Skin of body (tissue), 2 donors: ENCODE results near the gene CD164L2. TPM values are rescaled to one million over a fixed set of nuclear protein-coding genes. Genes with fewer than 3 reads are reported as not detected.
"Not testable (repeated sequence)": the region's sequence is repeated elsewhere in the genome, so short reads cannot be mapped to it uniquely, and the experiment has no call there.

Experiments
- DNase-seq: peaks from one replicate; lab custom pipeline; 2025; lab: John Stamatoyannopoulos, UW
- total RNA-seq: library from RNA; depleted of rRNA; stranded (reverse); fragments of >200 nt; gene quantifications from one replicate; pipeline ENCODE4 v1.2.3, GENCODE V29; 2014

Gene CD164L2
- total RNA-seq: 0.30 TPM

DNA sequence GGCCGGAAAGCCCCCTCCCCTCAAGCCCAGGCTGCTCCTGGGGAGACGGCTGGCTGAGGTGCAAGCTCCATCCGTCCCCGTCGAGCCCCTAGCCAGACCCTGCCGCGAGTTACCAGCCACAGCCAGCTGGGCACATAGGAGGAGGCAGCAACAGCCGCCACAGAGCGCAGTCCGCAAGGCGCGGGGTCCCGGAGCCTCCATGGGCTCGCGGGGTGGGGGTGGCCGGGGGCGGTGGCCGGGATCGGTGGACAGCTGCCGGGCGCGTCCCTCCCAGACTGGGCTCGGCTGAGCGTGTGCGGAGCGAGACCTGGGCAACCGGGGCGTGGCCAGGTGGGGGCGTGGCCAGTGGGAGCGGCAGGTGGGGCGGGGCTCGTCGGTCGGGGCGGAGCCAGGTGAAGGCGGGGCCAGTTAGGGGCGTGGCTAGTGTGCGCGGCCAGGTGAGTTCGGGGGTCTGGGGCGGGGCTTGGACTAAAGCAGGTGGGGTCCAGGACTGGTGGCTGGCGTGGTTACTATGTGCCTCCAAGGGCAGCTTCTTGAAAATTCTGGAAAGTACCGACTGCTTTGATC lies at the start of gene CD164L2:
Gene CD164L2 (minus strand): TSS at position 295 of the 567 bp plus-strand sequence. CDS start 94 bp downstream, at position 201.
- no peak for DNase-seq

DNA sequence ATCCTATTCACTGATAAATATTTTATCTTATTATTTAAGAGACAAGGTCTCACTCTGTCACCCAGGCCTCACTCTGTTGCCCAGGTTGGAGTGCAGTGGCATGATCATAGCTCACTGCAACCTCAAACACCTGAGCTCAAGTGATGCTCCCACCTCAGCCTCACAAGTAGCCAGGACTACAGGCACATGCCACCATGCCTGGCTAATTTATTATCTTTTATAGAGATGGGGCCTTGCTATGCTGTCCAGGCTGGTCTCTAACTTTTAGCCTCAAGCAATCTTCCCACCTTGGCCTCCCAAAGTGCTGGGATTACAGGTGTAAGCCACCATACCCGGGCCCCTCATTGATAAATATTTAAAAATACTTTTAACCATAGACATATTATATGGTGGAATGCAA lies 49.6 kb upstream of the CD164L2 start:
- DNase-seq: not testable (repeated sequence)

DNA sequence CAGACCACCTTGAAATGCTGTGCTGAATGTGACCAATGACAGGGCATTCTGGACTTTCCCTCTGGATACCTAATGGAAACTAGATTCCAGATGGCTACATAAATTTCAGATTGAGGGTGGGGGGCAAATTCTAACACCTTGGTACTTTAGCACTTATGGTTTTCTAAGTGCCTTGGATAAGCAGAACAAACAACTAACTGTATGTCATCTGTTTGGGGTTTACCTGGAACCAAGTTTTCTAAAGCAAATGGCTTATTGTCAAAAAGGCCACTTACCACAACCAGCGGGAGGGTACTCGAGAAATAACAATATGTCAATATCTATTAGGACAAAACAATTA lies 48.4 kb upstream of the CD164L2 start:
- no peak for DNase-seq

DNA sequence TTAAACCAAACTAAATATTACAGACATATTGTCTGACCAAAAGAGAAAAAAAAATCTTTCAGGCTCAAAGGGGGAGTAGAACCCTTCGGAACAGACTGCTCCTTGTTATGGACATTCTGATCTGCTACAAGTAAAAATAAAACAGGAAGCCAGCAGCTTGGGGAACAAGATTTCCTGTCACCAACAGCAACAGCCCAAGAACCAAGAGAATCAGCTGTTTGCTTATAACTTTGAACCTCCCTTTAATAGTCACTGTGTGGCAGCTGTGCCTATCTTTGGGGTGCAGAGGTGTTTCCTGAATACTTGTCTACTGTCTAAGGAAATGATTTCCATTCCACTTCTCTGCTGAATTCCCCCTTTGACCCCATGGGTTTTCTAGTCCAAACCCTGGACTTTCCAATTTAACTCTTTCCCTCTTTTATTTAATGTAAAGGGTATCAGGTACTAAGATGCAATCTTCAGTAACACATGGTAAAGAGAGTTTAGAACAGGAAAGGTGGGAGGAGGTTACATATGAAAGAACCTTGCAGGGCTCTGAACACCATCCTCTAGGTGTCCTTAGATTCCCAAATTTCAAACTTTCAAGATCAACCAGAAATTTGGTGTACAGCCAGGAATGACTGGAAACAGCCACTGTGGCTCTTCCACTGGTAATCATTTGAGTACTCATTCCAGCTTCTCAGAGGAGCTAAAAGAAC lies 47.9 kb upstream of the CD164L2 start:
- DNase-seq: peak; percentile 18

DNA sequence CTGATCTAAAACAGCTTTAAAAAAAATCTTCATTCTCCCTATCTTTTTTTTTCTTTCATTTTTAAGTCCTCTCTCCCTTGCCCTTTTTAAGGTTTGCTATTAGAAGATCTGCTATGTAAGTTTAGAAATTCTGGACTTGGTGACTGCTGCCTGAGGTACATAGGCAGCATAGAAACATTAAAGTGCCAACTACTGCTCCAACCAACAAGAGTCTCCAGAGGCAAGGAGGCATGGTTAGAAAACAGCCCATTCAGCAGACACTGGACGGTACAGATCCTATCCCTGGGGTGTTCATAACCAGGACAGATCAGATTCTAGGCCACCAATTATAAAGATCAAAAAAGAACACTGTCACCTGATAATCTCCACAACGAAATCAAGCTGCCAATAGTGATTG lies 45.9 kb upstream of the CD164L2 start:
- no peak for DNase-seq

DNA sequence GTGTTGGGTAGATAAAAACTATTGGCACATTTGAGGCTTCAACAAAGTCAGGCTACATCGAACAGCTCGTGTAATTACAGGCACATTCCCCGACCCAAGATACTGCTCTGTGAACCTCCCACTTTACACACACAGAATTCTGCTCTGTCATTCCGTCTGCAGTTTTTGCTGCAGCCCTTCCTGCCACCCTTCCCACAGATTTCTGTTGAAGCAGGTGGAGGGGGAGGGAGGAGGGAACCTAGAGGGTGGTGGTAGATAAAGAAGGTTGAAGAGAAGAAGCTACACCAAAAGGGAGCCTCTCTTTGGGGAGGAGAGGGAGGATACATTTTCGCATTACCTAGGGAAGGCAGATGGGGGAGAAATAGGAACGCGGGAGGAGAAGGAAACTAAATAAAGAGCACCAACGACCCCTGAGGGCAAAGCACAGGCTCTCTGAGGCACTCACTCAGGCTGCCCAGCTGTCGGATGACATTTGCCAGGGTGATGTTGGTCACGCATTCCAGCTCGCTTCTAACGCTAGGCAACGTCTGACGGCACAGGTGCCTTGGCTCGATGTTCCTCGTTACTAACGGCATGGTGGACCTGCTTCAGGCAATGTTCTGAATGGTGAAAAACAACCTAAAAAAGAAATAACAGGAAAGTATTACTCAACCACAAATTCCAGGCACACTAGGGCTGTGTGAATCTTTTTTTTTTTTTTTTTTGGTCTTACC lies 45.3 kb upstream of the CD164L2 start:
- DNase-seq: no peak

DNA sequence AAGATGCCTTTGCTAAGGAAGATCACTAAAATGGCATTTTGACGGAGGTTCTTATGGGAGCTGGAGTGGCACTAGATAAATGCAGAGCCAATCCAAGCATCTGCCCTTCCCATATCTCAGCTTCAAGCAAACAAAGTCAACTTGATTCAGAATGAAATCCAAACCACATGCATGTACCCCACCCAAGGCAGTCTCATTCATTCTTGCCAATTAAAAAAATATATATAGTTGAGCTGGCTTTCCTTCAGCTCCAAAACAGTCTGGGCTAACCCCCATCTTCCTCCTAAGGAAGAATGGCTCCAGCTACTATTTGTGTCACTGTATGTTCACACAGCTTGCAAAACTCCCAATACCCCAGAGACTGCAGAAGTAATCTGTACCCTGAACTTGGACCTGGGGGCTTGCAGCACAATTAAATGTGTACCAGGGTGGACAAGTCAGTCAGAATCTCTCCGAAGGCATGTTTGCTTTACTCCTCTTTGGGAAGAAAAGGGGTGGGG lies 44.7 kb upstream of the CD164L2 start:
- DNase-seq: no peak

DNA sequence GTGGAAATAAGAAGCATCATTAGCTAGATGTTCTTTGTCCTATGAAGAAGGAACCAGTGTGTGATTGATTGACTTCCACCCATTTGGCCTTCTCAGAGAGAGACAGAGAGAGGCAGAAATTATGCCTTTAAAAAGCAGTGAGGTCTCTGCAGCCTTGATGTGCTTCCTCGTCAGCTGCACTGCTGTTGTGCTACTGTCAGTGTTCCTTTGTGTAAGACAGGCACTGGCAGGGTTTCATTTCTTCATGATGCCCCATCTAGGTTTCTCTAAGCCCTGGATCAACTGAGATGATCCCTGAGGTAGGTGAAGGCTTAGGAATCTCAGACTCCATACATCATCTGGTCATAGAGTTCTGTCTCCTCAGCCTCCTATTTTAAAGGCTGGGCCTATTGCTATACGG lies 44.2 kb upstream of the CD164L2 start:
- no peak for DNase-seq

DNA sequence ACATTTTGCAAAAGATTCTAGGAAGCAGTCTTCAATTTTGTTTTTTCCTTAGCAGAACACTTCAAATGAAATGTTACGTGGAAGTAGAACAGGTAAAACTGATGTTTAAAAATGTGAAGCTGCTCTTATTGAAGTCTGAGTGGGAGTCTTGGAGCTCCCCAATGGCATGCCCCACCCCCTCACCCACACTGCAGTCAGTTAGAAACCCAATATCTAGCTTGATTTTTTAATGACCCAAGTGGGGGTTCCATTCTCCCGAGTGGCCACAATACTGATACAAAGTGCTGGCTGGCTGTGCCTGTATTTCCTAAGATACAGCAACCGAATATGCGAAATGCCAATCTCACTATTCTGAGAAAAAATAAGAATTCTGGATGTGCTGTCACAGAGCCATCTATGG lies 40.6 kb upstream of the CD164L2 start:
- DNase-seq: no peak

DNA sequence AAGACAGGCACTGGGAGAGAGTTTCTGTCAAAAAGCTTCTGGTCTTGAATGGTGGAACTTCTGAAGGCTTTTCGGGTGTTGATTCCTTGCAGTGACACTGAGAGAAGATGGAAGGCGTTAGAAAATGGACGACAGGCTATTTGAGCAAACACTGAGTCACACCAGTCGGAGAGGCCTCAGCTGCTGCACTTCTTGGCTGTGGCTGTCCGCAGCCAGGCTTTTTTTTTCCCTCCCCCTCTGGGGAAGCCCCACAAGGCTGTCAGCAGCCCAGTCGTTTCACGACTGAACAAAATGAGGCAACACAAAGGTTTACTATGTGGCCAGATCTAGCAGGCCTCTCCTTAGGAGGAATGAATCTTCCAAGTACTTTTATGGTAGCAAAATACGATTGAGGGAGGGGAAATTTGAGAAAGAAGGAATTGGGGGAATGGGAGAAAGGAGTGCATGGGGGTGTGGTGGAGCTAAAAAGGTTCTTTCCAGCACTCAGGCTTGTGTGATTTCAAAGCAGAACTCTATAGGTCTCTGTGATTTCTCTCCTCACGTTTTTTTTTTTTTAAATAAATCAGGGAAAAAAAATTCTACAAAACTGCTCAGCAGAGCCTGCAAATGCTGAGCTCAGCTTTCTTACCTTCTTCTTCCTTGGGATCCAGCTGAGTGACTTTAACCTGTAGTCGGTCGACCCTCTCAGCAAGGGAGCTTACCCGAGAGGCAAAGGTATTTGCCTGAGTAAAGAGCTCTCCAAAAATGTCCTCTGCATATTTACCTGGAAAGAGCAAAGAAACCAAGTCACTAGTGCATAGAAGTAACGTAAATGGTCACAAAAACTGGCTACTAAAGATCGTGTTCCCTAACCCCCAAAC lies 35.4 kb upstream of the CD164L2 start:
- peak; percentile 69 for DNase-seq

DNA sequence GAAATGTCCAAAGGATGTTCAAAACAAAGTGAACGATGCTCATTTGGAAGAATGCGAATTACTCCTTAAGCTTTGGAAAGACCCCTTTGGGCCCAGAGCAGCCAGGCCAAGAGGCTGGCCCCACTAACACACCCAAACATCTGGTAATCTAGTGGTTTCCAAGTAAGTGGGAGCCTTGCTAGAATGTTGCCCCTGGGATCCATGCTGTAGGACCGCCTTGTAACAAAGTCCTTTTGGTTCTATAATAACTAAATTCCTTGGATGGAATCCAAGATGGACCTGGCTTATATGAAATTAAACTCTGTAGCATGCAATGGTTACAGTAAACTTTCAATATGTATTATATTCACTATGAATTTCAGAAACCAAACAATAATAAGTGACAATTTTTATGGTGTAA lies 34.6 kb upstream of the CD164L2 start:
- peak; percentile 26 for DNase-seq

DNA sequence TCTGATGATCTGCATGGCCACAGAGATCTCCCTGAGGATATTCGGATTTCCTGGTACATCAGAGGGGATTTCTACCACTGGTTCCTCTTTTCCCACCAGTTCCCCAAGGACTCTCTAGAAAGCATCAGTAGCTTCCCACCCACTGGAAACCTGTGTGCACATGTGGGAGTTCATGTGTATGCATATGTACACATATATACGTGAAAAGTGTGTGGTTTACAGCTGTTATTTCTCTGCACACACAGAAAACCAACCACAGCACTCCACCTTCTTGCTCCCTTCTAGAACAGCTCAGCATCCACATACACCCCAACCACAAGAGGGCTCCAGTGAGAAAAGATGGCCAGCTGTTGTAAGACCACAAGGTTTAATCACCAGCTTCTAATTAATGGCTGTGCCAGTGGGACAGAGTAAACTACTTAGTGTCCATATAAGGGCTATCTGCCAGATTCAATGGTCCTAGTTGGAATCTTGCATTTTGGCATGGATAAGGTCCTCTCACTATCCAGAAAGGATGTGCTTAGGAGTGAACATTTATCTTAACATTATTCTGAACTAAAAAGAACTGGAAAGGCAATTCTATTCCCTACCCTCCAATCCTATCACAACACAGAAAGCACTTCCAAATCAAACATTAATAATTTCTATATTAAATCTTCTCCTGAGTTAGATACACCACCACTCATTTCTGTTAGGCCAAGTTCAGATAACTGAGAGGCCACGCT lies 33.4 kb upstream of the CD164L2 start:
- no peak for DNase-seq

DNA sequence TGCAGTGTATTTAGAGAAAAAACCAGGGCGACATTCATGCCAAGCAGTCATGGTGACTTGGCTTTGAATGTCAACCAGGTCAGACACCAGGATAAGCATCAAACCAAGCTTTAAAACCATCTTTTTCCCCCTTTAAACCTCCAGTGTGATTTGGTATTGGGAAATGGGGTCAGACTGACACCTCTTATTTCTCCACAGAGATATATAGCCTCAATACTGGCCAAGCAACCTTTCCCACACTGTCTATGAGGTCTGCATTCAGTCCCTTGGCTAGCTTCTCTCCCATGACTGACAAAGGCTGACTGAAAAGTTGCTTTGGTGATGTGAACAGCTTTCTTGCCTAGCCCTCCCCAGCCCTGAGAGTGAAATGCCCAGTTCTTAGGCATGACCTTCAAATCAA lies 31.0 kb upstream of the CD164L2 start:
- DNase-seq: no peak

DNA sequence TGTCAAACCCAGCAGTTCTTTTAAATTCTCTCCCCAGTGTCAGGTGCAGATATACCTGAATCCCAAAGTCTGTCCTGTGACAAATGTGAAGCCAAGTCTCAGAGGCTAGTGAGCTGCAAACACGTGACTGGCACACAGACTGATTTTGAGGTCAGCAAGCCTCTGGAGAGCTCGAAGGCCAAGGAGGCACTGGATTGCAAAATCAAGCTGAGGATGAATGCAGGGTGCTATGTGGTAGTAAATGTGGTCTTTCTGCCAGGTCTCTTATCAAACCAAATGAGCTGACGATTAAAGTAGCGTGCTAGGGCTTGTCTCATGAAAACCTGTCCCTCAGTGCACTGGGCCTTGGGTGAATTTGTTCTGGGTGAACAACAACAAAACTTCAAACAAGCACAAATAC lies 29.9 kb upstream of the CD164L2 start:
- DNase-seq: no peak

DNA sequence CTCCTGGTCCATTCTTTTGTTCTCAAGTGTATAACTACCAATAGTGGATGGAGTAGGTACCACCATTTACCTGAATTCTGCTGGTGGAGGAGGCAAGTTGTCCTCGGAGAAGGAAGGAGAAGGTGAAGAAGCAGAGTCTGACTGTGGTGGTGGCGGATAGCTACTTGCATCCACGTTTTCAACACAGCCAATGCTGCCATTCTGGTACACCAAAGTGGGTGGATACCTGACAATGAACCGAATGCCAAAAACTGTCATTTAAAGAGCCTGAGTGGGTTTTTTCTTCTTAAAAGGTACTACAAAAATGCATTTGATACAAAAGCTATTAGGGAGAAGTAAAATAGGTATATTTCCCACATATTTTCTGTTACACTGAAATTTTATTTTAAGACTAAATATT lies 29.4 kb upstream of the CD164L2 start:
- DNase-seq: no peak

DNA sequence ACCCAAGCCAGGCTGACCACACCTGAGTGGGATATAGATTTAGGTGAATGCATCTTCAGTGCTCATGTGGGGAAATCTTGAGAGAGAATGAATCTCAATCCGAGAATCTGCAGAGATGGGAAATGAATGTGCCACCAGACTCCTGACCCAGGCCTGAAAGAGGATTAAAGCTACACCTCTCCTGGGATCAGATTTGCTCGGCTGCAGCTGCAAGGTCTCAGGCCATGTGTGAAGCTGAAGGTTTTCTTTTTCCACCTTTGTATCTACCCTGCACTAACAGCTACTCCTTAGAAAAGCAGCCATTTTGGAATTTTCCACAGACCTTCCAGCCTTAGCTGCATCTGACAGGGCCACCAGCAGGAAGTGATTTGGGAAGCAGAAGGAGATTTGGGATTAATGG lies 27.6 kb upstream of the CD164L2 start:
- DNase-seq: no peak

DNA sequence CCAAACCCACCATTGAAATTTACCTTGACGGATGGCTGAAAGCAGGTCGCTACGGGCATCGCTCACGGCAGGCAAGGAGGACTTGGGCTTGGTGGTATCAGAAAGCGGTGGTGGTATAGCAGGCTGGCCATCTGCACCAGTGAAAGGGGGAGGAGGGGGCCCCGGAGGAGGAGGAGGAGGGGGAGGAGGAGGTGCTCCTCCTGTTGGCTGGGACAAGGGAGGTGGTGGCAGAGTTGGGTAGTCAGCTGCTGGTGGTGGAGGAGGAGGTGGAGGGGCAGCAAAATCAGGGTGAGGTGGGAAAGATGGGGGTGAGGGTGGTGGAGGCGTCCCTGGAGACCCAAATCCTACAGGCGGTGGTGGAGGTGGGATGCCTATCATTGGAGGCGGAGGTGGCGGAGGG lies 26.5 kb upstream of the CD164L2 start:
- no peak for DNase-seq

DNA sequence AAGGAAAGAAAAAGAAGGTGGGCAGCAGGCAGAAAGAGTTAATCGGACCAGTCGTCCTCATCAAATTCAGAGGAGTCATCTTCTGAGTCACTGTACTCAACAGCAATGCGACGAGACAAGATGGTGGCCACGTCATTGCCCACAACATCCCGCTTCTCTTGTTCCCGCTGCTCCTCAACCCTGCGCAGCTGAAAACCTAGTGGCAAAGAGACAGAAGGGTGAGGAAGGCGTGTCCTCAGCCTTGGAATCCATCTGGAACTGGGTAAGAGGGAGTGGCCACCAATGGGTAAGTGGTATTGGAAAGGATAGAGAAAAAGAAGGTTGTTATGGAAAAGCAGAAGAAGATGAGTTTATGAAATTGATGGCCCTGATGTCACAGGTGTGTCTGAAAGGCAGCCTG lies 25.0 kb upstream of the CD164L2 start:
- no peak for DNase-seq

DNA sequence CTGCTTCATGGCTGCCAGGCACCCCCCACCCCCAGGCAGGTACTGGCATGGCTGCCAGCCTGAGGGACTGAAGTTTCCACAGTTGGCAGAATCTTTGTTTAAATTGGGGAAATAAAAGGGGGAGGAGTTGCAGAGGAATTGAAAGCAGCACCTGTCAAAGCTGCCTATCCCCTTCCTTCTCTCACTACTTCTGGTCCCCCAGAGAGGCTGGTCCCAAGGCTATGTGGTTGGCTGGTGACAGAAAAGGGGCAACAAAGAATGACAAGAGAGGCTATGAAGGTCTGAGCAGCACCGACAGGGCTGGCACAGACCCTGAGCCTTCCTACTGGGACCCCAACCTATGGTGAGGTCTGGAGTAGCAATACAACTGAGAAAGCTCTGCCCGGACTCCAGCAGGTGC lies 23.7 kb upstream of the CD164L2 start:
- DNase-seq: not testable (repeated sequence)

DNA sequence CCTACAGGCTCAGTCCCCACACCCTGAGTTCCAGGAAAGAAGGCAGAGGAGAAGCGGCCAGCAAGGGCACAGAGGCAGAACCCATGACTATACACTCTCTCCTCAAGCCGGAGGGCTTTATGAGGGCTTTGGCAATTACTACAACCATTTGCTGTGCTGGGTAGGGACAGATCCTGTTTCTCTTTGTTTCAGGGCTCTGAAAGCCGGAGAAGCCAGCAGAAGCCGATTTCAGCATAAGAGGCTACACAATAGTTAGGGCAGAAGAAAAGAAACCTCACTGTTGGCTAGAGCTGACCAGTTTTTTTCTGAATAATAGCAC lies 23.2 kb upstream of the CD164L2 start:
- DNase-seq: no peak

DNA sequence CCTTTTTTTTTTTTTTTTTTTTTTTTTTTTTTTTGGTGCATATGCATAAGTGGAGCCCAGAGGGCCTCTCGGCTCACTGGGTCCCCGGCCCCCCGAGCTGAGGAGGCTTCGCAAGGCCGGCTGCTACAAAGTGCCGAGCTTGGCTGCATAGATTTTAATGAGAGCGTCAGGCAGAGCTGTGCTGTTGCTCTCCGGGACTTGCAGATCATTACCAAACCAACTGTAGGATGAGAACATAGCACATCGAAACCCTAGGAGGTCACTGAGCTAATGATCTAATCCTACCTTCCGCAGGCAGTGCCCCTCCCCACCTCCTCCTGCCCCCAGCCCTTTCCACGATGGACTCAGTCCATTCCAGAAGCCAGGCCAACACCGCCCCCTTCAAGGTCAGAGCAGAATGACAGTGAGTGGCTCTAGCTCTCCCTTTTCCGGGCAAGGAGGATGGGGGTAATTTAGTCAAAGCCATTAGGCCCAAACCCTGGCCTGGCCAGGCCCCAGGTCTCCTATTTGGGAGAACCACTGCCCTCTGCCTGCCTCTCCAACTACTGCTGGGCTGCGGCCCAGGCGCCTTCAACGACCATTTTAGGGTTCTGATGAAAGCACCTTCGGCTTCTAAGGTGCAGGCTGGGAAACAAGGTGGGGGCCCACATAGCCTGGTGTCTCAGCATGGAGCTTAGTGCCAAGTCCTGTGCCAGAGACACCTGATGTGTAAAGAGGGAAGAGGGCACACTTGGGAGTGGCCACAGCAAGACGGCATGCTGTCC lies 22.6 kb upstream of the CD164L2 start:
- not testable (repeated sequence) for DNase-seq
